ENCODE results near the gene LTB4R2.
"Not testable (repeated sequence)": the region's sequence is repeated elsewhere in the genome, so short reads cannot be mapped to it uniquely, and the experiment has no call there.

The LTB4R2 gene

GRCh38 chr14:24353559-24354481 lies 43.9 kb downstream of the LTB4R2 start:
- Histone ChIP-seq H3K18ac (ENCODE audit: low read length) (no peak overlapping the region), H2BK15ac (ENCODE audit: low read length) (no peak overlapping the region), H3K27me3 (ENCODE audit: control insufficient read depth in 3 of 3, insufficient read depth in 3 of 3, low read depth in 1 of 3, low read length in 3 of 3) (peaks cover 0 to 54% (median 14%) of the 10 kb centered on the region in 3 experiments), H3K27ac (replicated peaks; ENCODE audit: low read length) (no peak overlapping the region), H3K4me2 (ENCODE audit: insufficient read depth, low read length, poor library complexity, severe bottlenecking) (no peak overlapping the region), H2AFZ (ENCODE audit: low read length) (no peak overlapping the region), H2BK5ac (ENCODE audit: low read length) (no peak overlapping the region), H3K4ac (ENCODE audit: low read length) (no peak overlapping the region), H3K9me3 (replicated peaks in 1 of 2; ENCODE audit: control insufficient read depth in 2 of 2, insufficient read depth in 1 of 2, low read depth in 1 of 2, low read length in 2 of 2) (no peaks in the 10 kb centered on the region), H4K91ac (ENCODE audit: low read depth, low read length, poor library complexity) (no peak overlapping the region), H4K8ac (ENCODE audit: low read depth, low read length) (no peak overlapping the region), H3K4me3 (ENCODE audit: low read length in 2 of 2) (no peak overlapping the region), H2BK120ac (ENCODE audit: low read depth, low read length) (no peak overlapping the region), H3K36me3 (replicated peaks in 1 of 2; ENCODE audit: control insufficient read depth in 2 of 2, insufficient read depth in 2 of 2, low read length in 2 of 2) (no peaks in the 10 kb centered on the region), H3K23ac (ENCODE audit: low read depth, low read length, poor library complexity) (no peak overlapping the region), H3K9ac (ENCODE audit: low read depth, low read length, poor library complexity) (no peak overlapping the region), H3K14ac (ENCODE audit: low read length) (no peak overlapping the region), H2BK12ac (ENCODE audit: low read length) (no peak overlapping the region), H2AK5ac (ENCODE audit: low read depth, low read length) (no peak overlapping the region), H3K79me1 (ENCODE audit: low read depth, low read length) (no peaks in the 10 kb centered on the region), H3K4me1 (ENCODE audit: control insufficient read depth in 2 of 2, insufficient read depth in 1 of 2, low read depth in 1 of 2, low read length in 2 of 2) (no peaks in the 10 kb centered on the region)
- no peak for DNase-seq (ENCODE audit: low spot score)
- WGBS, 2 donors (ENCODE audit: extremely low coverage in 2 of 2, insufficient read length in 2 of 2, insufficient replicate concordance in 1 of 2), result no CpG with 5 or more reads among the region's 5 CpGs

DNA sequence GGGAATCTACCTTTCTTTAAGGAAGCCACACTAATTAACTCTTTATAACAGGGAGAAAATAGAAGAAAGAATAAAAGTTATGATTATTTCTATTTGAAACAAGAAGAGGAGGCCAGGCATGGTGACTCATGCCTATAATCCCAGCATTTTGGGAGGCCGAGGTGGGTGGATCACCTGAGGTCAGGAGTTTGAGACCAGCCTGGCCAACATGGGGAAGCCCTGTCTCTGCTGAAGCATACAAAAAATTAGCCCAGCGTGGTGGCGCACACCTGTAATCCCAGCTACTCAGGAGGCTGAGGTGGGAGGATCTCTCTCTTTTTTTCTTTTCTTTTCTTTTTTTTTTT lies 44.5 kb downstream of the LTB4R2 start:
- H2BK12ac ChIP-seq (ENCODE audit: low read length); H3K18ac ChIP-seq (ENCODE audit: low read length); H2AFZ ChIP-seq (ENCODE audit: low read length); H3K27ac ChIP-seq (replicated peaks; ENCODE audit: low read length); H3K23ac ChIP-seq (ENCODE audit: low read depth, low read length, poor library complexity); H4K8ac ChIP-seq (ENCODE audit: low read depth, low read length); H3K36me3 ChIP-seq (replicated peaks in 1 of 2; ENCODE audit: control insufficient read depth in 2 of 2, insufficient read depth in 2 of 2, low read length in 2 of 2); H3K9me3 ChIP-seq (replicated peaks in 1 of 2; ENCODE audit: control insufficient read depth in 2 of 2, insufficient read depth in 1 of 2, low read depth in 1 of 2, low read length in 2 of 2); H2BK120ac ChIP-seq (ENCODE audit: low read depth, low read length); H2BK15ac ChIP-seq (ENCODE audit: low read length); H3K79me1 ChIP-seq (ENCODE audit: low read depth, low read length); DNase-seq (ENCODE audit: low spot score); H2BK5ac ChIP-seq (ENCODE audit: low read length); H3K4me1 ChIP-seq (ENCODE audit: control insufficient read depth in 2 of 2, insufficient read depth in 1 of 2, low read depth in 1 of 2, low read length in 2 of 2); H2AK5ac ChIP-seq (ENCODE audit: low read depth, low read length); H4K91ac ChIP-seq (ENCODE audit: low read depth, low read length, poor library complexity); H3K4me2 ChIP-seq (ENCODE audit: insufficient read depth, low read length, poor library complexity, severe bottlenecking); H3K4ac ChIP-seq (ENCODE audit: low read length); H3K4me3 ChIP-seq (ENCODE audit: low read length in 2 of 2); H3K14ac ChIP-seq (ENCODE audit: low read length); H3K9ac ChIP-seq (ENCODE audit: low read depth, low read length, poor library complexity): not testable (repeated sequence)
- WGBS, 2 donors (ENCODE audit: extremely low coverage in 2 of 2, insufficient read length in 2 of 2, insufficient replicate concordance in 1 of 2), result no CpG with 5 or more reads among the region's 3 CpGs
- H3K27me3 ChIP-seq (ENCODE audit: control insufficient read depth in 3 of 3, insufficient read depth in 3 of 3, low read depth in 1 of 3, low read length in 3 of 3), result peaks cover 0 to 50% (median 14%) of the 10 kb centered on the region in 3 experiments

DNA sequence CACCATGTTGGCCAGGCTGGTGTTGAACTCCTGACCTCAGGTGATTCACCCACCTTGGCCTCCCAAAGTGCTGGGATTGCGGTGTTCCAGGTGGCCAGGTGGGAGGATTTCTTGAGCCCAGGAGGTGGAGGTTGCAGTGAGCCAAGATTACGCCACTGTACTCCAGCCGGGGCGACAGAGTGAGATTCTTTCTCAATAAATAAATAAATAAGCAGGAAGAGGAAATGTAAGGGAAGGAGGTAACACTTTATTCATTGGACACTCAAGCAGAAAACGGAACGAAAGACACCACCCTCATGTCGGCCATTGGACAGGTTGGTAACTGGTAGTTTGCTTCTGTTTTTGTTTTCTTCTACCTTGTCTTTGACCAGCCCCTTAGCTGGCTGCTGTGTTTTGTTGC lies 45.1 kb downstream of the LTB4R2 start:
- Histone ChIP-seq H3K4me1 (ENCODE audit: control insufficient read depth in 2 of 2, insufficient read depth in 1 of 2, low read depth in 1 of 2, low read length in 2 of 2) (no peaks in the 10 kb centered on the region), H2BK12ac (ENCODE audit: low read length) (no peak overlapping the region), H3K4me2 (ENCODE audit: insufficient read depth, low read length, poor library complexity, severe bottlenecking) (no peak overlapping the region), H3K4ac (ENCODE audit: low read length) (no peak overlapping the region), H2BK15ac (ENCODE audit: low read length) (no peak overlapping the region), H2AFZ (ENCODE audit: low read length) (no peak overlapping the region), H3K27ac (replicated peaks; ENCODE audit: low read length) (no peak overlapping the region), H3K9me3 (replicated peaks in 1 of 2; ENCODE audit: control insufficient read depth in 2 of 2, insufficient read depth in 1 of 2, low read depth in 1 of 2, low read length in 2 of 2) (no peaks in the 10 kb centered on the region), H3K18ac (ENCODE audit: low read length) (no peak overlapping the region), H3K23ac (ENCODE audit: low read depth, low read length, poor library complexity) (no peak overlapping the region), H2BK5ac (ENCODE audit: low read length) (no peak overlapping the region), H3K36me3 (replicated peaks in 1 of 2; ENCODE audit: control insufficient read depth in 2 of 2, insufficient read depth in 2 of 2, low read length in 2 of 2) (no peaks in the 10 kb centered on the region), H3K14ac (ENCODE audit: low read length) (no peak overlapping the region), H3K4me3 (ENCODE audit: low read length in 2 of 2) (no peak overlapping the region), H4K8ac (ENCODE audit: low read depth, low read length) (no peak overlapping the region), H2AK5ac (ENCODE audit: low read depth, low read length) (no peak overlapping the region), H2BK120ac (ENCODE audit: low read depth, low read length) (no peak overlapping the region), H3K79me1 (ENCODE audit: low read depth, low read length) (no peaks in the 10 kb centered on the region), H3K27me3 (ENCODE audit: control insufficient read depth in 3 of 3, insufficient read depth in 3 of 3, low read depth in 1 of 3, low read length in 3 of 3) (peaks cover 0 to 44% (median 11%) of the 10 kb centered on the region in 3 experiments), H3K9ac (ENCODE audit: low read depth, low read length, poor library complexity) (no peak overlapping the region), H4K91ac (ENCODE audit: low read depth, low read length, poor library complexity) (no peak overlapping the region)
- DNase-seq (ENCODE audit: low spot score), result no peak
- no CpG with 5 or more reads among the region's 7 CpGs for WGBS, 2 donors (ENCODE audit: extremely low coverage in 2 of 2, insufficient read length in 2 of 2, insufficient replicate concordance in 1 of 2)

DNA sequence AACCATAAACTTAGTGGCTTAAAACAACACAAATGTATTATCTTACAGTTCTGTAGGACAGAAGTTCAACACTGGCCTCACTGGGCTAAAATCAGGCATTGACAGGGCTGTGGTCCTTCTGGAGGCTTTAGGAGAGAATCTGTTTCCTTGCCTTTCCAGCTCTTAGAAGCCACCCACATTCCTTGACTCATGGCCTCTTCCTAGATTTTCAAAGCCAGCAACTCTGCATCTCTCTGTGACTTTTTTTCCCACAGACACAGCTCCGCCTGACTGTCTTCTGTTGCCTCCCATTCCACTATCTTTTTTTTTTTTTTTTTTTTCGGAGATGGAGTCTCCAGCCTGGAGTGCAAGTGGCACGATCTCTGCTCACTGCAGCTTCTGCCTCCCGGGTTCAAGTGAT lies 46.3 kb downstream of the LTB4R2 start:
- no peak overlapping the region for H3K4ac ChIP-seq (ENCODE audit: low read length)
- H2AK5ac ChIP-seq (ENCODE audit: low read depth, low read length), result no peak overlapping the region
- no CpG with 5 or more reads among the region's 4 CpGs for WGBS, 2 donors (ENCODE audit: extremely low coverage in 2 of 2, insufficient read length in 2 of 2, insufficient replicate concordance in 1 of 2)
- no peak overlapping the region for H3K4me3 ChIP-seq (ENCODE audit: low read length in 2 of 2)
- H3K14ac ChIP-seq (ENCODE audit: low read length), result no peak overlapping the region
- no peak overlapping the region for H4K8ac ChIP-seq (ENCODE audit: low read depth, low read length)
- H3K36me3 ChIP-seq (replicated peaks in 1 of 2; ENCODE audit: control insufficient read depth in 2 of 2, insufficient read depth in 2 of 2, low read length in 2 of 2), result no peaks in the 10 kb centered on the region
- H4K91ac ChIP-seq (ENCODE audit: low read depth, low read length, poor library complexity), result no peak overlapping the region
- H3K27ac ChIP-seq (replicated peaks; ENCODE audit: low read length), result no peak overlapping the region
- no peaks in the 10 kb centered on the region for H3K9me3 ChIP-seq (replicated peaks in 1 of 2; ENCODE audit: control insufficient read depth in 2 of 2, insufficient read depth in 1 of 2, low read depth in 1 of 2, low read length in 2 of 2)
- no peak overlapping the region for H2AFZ ChIP-seq (ENCODE audit: low read length)
- H3K18ac ChIP-seq (ENCODE audit: low read length), result no peak overlapping the region
- no peak overlapping the region for H3K9ac ChIP-seq (ENCODE audit: low read depth, low read length, poor library complexity)
- H2BK12ac ChIP-seq (ENCODE audit: low read length), result no peak overlapping the region
- H2BK120ac ChIP-seq (ENCODE audit: low read depth, low read length), result no peak overlapping the region
- H3K4me2 ChIP-seq (ENCODE audit: insufficient read depth, low read length, poor library complexity, severe bottlenecking), result no peak overlapping the region
- H2BK5ac ChIP-seq (ENCODE audit: low read length), result no peak overlapping the region
- no peak overlapping the region for H2BK15ac ChIP-seq (ENCODE audit: low read length)
- DNase-seq (ENCODE audit: low spot score), result no peak
- no peaks in the 10 kb centered on the region for H3K79me1 ChIP-seq (ENCODE audit: low read depth, low read length)
- no peak overlapping the region for H3K23ac ChIP-seq (ENCODE audit: low read depth, low read length, poor library complexity)
- no peaks in the 10 kb centered on the region for H3K4me1 ChIP-seq (ENCODE audit: control insufficient read depth in 2 of 2, insufficient read depth in 1 of 2, low read depth in 1 of 2, low read length in 2 of 2)
- H3K27me3 ChIP-seq (ENCODE audit: control insufficient read depth in 3 of 3, insufficient read depth in 3 of 3, low read depth in 1 of 3, low read length in 3 of 3), result peaks cover 0 to 43% (median 9%) of the 10 kb centered on the region in 3 experiments
